ENCODE results near the gene MYOC. TPM values are rescaled to one million over a fixed set of nuclear protein-coding genes. Genes with fewer than 3 reads are reported as not detected.

The MYOC gene
- total and polyA plus RNA-seq, 2 donors (not counting 3 experiments of a cell fraction or from before 2014, with no cell fraction given) = not detected

DNA sequence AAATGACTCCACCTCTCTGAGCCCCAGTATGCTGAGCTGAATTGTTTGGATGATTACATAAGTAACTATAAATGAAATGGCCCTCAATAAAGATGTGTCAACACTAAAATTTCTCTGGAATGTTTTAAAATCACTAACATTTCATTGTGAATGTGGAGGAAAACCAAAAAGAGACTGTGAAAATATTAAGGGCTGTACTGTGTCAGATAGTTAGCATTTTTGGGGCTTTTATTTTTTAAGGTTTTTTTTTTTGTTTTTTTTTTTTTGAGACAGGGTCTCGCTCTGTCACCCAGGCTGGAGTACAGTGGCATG, 6.3 kb downstream of the MYOC start:
- H2AFZ ChIP-seq (ENCODE audit: low read depth, low read length) = no peak overlapping the region
- H3K9me1 ChIP-seq (replicated peaks; ENCODE audit: control insufficient read depth, extremely low read depth, insufficient read depth, low read length) = no peaks in the 10 kb centered on the region
- no peak for FAIRE-seq
- no peak overlapping the region for H3K27ac ChIP-seq (ENCODE audit: insufficient read depth, low read depth, low read length)
- ChIA-PET POLR2A (no interaction called here), CTCF (interaction anchor here (1.5 to 6.9 kb wide), 7 partner anchors 10 to 338 kb away, joined by 7 to 200 read pairs (median 61); partner anchors contain the start of gene VAMP4)
- H3K79me2 ChIP-seq (ENCODE audit: control insufficient read depth, insufficient read depth, low read length) = no peaks in the 10 kb centered on the region
- DNase-seq (ENCODE audit: low read depth, low spot score) = no peak
- H3K4me1 ChIP-seq (ENCODE audit: control insufficient read depth, extremely low read depth, insufficient read depth, low read length) = no peaks in the 10 kb centered on the region
- BruUV-seq (replicated peaks) = no TSS peak
- intact Hi-C loops (cut with micrococcal nuclease) = no loop called here
- H3K4me3 ChIP-seq (replicated peaks in 1 of 3; ENCODE audit: insufficient read depth in 1 of 3, low read depth in 1 of 3, low read length in 3 of 3) = no peak overlapping the region
- peaks cover 0 to 2% of the 10 kb centered on the region in 2 experiments for H3K27me3 ChIP-seq (ENCODE audit: control insufficient read depth in 2 of 2, insufficient read depth in 2 of 2, low read length in 2 of 2)
- no peak overlapping the region for H3K4me2 ChIP-seq (ENCODE audit: insufficient read depth, low read length)
- H3K9ac ChIP-seq (replicated peaks; ENCODE audit: extremely low read depth, insufficient read depth, low read length) = no peak overlapping the region
- dilution Hi-C loops (cut with MboI; ENCODE audit: extremely low pct_ligation_motif_present, low sequenced_read_pairs) = loop anchor here (25.0 kb wide), 1 partner anchor 341 kb away; no protein-coding TSS in a partner anchor
- TF ChIP-seq FOS (IDR thresholded peaks at IDR 0.05; ENCODE audit: borderline replicate concordance, insufficient read depth, low read length) (no peak), MYC (IDR thresholded peaks at IDR 0.05; ENCODE audit: low read depth, low read length) (no peak), POLR2AphosphoS5 (IDR thresholded peaks at IDR 0.05; ENCODE audit: insufficient read depth, low read depth, low read length) (no peak), JUN (IDR thresholded peaks at IDR 0.05; ENCODE audit: borderline replicate concordance, insufficient read depth, insufficient read length, low read depth) (no peak), EZH2 (IDR thresholded peaks at IDR 0.05; ENCODE audit: borderline replicate concordance, low read depth, low read length, severe bottlenecking) (no peak), POLR2A (IDR thresholded peaks at IDR 0.05; ENCODE audit: low read depth, low read length) (no peak), CTCF (IDR thresholded peaks at IDR 0.05; ENCODE audit: extremely low read depth in 1 of 2, insufficient read depth in 1 of 2, low read depth in 1 of 2, low read length in 2 of 2) (no peak), GATA2 (IDR thresholded peaks at IDR 0.05; ENCODE audit: insufficient read depth, insufficient read length, low read depth, low read length) (no peak)
- TF ChIP-seq, protein P1, sequence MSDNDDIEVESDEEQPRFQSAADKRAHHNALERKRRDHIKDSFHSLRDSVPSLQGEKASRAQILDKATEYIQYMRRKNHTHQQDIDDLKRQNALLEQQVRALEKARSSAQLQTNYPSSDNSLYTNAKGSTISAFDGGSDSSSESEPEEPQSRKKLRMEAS (IDR thresholded peaks at IDR 0.05; ENCODE audit: insufficient read depth, insufficient read length) = no peak
- no peaks in the 10 kb centered on the region for H4K20me1 ChIP-seq (replicated peaks; ENCODE audit: control insufficient read depth, extremely low read depth, insufficient read depth, low read length)
- no peaks in the 10 kb centered on the region for H3K36me3 ChIP-seq (ENCODE audit: control insufficient read depth in 2 of 2, extremely low read depth in 1 of 2, insufficient read depth in 2 of 2, low read length in 2 of 2)
- H3K9me3 ChIP-seq (replicated peaks; ENCODE audit: control insufficient read depth, insufficient read depth, low read length) = no peaks in the 10 kb centered on the region
